ENCODE measurements around the gene IQGAP3. TPM values are rescaled to one million over a fixed set of nuclear protein-coding genes. Genes with fewer than 3 reads are reported as not detected.

Gene IQGAP3
- total and polyA plus RNA-seq, 2 donors (not counting 1 experiment from before 2014, with no cell fraction given): 0.07 to 0.12 TPM

- Histone ChIP-seq H3K9me3 (ENCODE audit: control extremely low read depth in 1 of 3, control insufficient read depth in 2 of 3, insufficient read depth in 1 of 3, low read length in 2 of 3) (peaks cover 0 to 6% (median 0%) of the 10 kb centered on the region in 3 donors), H3K27me3 (replicated peaks in 1 of 4; ENCODE audit: control extremely low read depth in 1 of 4, control insufficient read depth in 3 of 4, insufficient read depth in 4 of 4, low read length in 3 of 4) (peaks cover 0 to 69% (median 27%) of the 10 kb centered on the region in 4 experiments), H3K4me2 (replicated peaks; ENCODE audit: low read depth, low read length, poor library complexity, severe bottlenecking) (no peak overlapping the region), H2AFZ (ENCODE audit: insufficient read depth, low read depth, low read length, poor library complexity, severe bottlenecking) (no peak overlapping the region), H3K27ac (ENCODE audit: low read length in 2 of 2) (no peak overlapping the region), H3K36me3 (replicated peaks in 1 of 2; ENCODE audit: control extremely low read depth in 1 of 2, control insufficient read depth in 1 of 2, extremely low read depth in 1 of 2, insufficient read depth in 2 of 2, low read length in 1 of 2) (no peaks in the 10 kb centered on the region), H4K20me1 (ENCODE audit: control insufficient read depth, insufficient read depth, low read length, poor library complexity, severe bottlenecking) (no peaks in the 10 kb centered on the region), H3K79me2 (ENCODE audit: control insufficient read depth, insufficient read depth, low read length) (no peaks in the 10 kb centered on the region), H3K4me1 (ENCODE audit: control insufficient read depth in 2 of 2, insufficient read depth in 2 of 2, low read length in 2 of 2) (peaks cover 9% of the 10 kb centered on the region in 2 donors), H3K4me3 (ENCODE audit: control extremely low read depth in 1 of 5, extremely low read depth in 1 of 5, insufficient read depth in 1 of 5, low read depth in 2 of 5, low read length in 4 of 5) (no peak overlapping the region), H3K9ac (ENCODE audit: low read length) (no peak overlapping the region)
- no peak for DNase-seq
- CTCF ChIA-PET: interaction anchor here (1.2 to 12.9 kb wide), 13 partner anchors 11 to 234 kb away, joined by 3 to 173 read pairs (median 6); partner anchors contain the start of gene NAXE
- POLR2A ChIA-PET: no interaction called here
- no peak overlapping the region for H3K4me3 Mint-ChIP-seq
- H3K4me1 Mint-ChIP-seq: peaks cover 6% of the 10 kb centered on the region
- WGBS (ENCODE audit: insufficient coverage): 55% methylated on average over 3 of the region's 6 CpGs
- no peak for TF ChIP-seq CTCF (IDR thresholded peaks at IDR 0.05)
- no peak for TF ChIP-seq EZH2 (IDR thresholded peaks at IDR 0.05; ENCODE audit: borderline replicate concordance, insufficient read depth, low read depth, low read length, poor library complexity, severe bottlenecking)
- no peaks in the 10 kb centered on the region for H3K9me3 Mint-ChIP-seq (ENCODE audit: insufficient read depth)
- ATAC-seq (ENCODE audit: low read depth): no peak
- H3K27me3 Mint-ChIP-seq: peaks cover 65% of the 10 kb centered on the region
- intact Hi-C loops (cut with micrococcal nuclease): no loop called here
- H3K27ac Mint-ChIP-seq: no peak overlapping the region
Observed at GRCh38 chr1:156619582-156619955, 47.2 kb upstream of the IQGAP3 start.

- ATAC-seq (ENCODE audit: low read depth) (peak; percentile 49), DNase-seq (peak; percentile 39)
- Mint-ChIP-seq H3K4me1 (peaks cover 4% of the 10 kb centered on the region), H3K4me3 (no peak within 1 kb of the TSS), H3K27ac (no peak within 1 kb of the TSS), H3K27me3 (peaks cover 65% of the 10 kb centered on the region), H3K9me3 (ENCODE audit: insufficient read depth) (no peaks in the 10 kb centered on the region)
- Histone ChIP-seq H3K27ac (ENCODE audit: low read length in 2 of 2) (no peak within 1 kb of the TSS), H3K79me2 (ENCODE audit: control insufficient read depth, insufficient read depth, low read length) (no peaks in the 10 kb centered on the region), H4K20me1 (ENCODE audit: control insufficient read depth, insufficient read depth, low read length, poor library complexity, severe bottlenecking) (no peaks in the 10 kb centered on the region), H3K36me3 (replicated peaks in 1 of 2; ENCODE audit: control extremely low read depth in 1 of 2, control insufficient read depth in 1 of 2, extremely low read depth in 1 of 2, insufficient read depth in 2 of 2, low read length in 1 of 2) (no peaks in the 10 kb centered on the region), H2AFZ (ENCODE audit: insufficient read depth, low read depth, low read length, poor library complexity, severe bottlenecking) (no peak within 1 kb of the TSS), H3K9me3 (ENCODE audit: control extremely low read depth in 1 of 3, control insufficient read depth in 2 of 3, insufficient read depth in 1 of 3, low read length in 2 of 3) (peaks cover 0 to 4% (median 0%) of the 10 kb centered on the region in 3 donors), H3K4me3 (ENCODE audit: control extremely low read depth in 1 of 5, extremely low read depth in 1 of 5, insufficient read depth in 1 of 5, low read depth in 2 of 5, low read length in 4 of 5) (no peak within 1 kb of the TSS), H3K27me3 (replicated peaks in 1 of 4; ENCODE audit: control extremely low read depth in 1 of 4, control insufficient read depth in 3 of 4, insufficient read depth in 4 of 4, low read length in 3 of 4) (peaks cover 0 to 66% (median 24%) of the 10 kb centered on the region in 4 experiments), H3K4me1 (ENCODE audit: control insufficient read depth in 2 of 2, insufficient read depth in 2 of 2, low read length in 2 of 2) (peaks cover 4 to 6% of the 10 kb centered on the region in 2 donors), H3K9ac (ENCODE audit: low read length) (no peak within 1 kb of the TSS), H3K4me2 (replicated peaks; ENCODE audit: low read depth, low read length, poor library complexity, severe bottlenecking) (no peak within 1 kb of the TSS)
- intact Hi-C loops (cut with micrococcal nuclease): no loop called here
- ChIA-PET CTCF (interaction anchor here (0.6 to 12.9 kb wide), 13 partner anchors 11 to 240 kb away, joined by 3 to 173 read pairs (median 6); partner anchors contain the start of gene NAXE), POLR2A (no interaction called here)
- TF ChIP-seq CTCF (IDR thresholded peaks at IDR 0.05): peak; percentile 33
- TF ChIP-seq EZH2 (IDR thresholded peaks at IDR 0.05; ENCODE audit: borderline replicate concordance, insufficient read depth, low read depth, low read length, poor library complexity, severe bottlenecking): no peak
- 8% methylated on average over 2 of the region's 7 CpGs for WGBS (ENCODE audit: insufficient coverage)
Observed at GRCh38 chr1:156618853-156619581, 46.7 kb upstream of the IQGAP3 start, which contains the start of gene HAPLN2. Gene HAPLN2, plus strand, starts transcription at chr1:156619415. Its CDS starts 4,076 bp downstream, at chr1:156623491.
